GM11168 (cell line): Measurements from ENCODE around the gene CRADD.

Experiments
- in situ Hi-C: fragments of 300-500 bp; cut with MboI; formaldehyde crosslinking; loops from one replicate; pipeline ENCODE4 v1.12.0; 2022; ENCODE audit warnings: low sequenced_read_pairs; ENCODE audit not compliant: unreplicated experiment

CRADD gene

DNA sequence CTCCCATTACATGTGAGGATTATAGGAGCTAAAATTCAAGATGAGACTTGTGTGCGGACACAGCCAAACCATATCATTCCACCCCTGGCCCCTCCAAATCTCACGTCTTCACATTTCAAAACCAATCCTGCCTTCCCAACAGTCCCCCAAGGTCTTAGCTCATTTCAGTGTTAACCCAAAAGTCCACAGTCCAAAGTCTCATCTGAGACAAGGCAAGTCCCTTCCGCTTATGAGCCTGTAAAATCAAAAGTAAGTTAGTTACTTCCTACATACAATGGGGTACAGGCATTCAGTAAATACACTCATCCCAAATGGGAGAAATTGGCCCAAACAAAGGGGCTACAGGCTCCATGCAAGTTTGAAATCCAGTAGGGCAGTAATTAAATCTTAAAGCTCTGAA, 76.1 kb downstream of the CRADD start:
- in situ Hi-C loops = loop anchor here (25.0 kb wide), 2 partner anchors 209 to 334 kb away; no protein-coding TSS in a partner anchor

DNA sequence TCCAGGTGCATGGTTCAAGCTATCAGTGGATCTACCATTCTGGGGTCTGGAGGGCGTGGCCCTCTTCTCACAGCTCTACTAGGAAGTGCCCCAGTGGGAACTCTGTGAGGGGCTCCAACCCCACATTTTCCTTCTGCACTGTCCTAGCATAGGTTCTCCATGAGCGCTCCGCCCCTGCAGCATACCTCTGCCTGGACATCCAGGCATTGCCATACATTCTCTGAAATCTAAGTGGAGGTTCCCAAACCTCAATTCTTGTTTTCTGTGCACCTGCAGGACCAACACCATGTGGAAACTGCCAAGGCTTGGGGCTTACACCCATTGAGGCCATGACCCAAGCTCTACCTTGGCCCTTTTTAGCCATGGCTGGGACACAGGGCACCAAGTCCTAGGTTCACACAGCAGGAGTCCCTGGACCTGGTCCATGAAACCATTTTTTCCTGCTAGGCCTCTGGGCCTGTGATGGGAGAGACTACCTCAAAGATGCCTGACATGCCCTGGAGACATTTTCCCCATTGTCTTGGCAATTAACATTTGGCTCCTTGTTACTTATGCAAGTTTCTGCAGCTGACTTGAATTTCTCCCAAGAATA, 76.8 kb downstream of the CRADD start:
- in situ Hi-C loops = loop anchor here (25.0 kb wide), 2 partner anchors 208 to 333 kb away; no protein-coding TSS in a partner anchor

DNA sequence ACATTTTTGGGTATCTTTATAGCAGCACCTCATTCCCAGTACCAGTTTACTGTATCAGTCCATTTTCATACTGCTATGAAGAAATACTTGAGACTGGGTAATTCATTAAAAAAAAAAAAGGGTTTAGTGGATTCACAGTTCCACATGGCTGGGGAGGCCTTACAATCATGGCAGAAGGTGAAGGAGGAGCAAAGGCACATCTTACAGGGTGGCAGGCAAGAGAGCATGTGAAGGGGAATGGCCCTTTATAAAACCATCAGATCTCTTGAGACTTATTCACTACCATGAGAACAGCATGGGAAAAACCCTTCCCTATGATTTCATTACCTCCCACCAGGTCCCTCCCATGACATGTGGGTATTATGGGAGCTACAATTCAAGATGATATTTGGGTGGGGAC, 77.7 kb downstream of the CRADD start:
- in situ Hi-C loops = loop anchor here (25.0 kb wide), 2 partner anchors 207 to 332 kb away; no protein-coding TSS in a partner anchor

DNA sequence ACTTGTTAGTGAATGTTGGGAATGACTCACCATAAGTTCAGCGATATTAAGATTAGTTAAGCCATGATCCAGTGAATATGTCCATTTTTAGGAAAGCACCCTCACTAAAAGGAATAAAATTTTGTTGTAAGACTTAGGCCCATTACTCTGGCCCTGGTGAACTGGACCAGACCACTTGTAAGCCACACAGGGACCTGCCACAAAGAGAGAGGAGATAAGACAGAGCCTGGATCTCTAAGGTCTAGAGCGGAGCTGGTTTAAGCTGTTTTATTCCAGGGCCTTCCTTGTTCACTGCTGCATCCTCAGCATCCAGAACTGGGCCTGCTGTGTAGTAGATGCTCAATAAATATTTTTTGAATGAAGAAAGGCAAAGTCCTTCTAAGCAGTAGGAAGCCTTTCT, 79.1 kb downstream of the CRADD start:
- in situ Hi-C loops = loop anchor here (25.0 kb wide), 2 partner anchors 206 to 331 kb away; no protein-coding TSS in a partner anchor

DNA sequence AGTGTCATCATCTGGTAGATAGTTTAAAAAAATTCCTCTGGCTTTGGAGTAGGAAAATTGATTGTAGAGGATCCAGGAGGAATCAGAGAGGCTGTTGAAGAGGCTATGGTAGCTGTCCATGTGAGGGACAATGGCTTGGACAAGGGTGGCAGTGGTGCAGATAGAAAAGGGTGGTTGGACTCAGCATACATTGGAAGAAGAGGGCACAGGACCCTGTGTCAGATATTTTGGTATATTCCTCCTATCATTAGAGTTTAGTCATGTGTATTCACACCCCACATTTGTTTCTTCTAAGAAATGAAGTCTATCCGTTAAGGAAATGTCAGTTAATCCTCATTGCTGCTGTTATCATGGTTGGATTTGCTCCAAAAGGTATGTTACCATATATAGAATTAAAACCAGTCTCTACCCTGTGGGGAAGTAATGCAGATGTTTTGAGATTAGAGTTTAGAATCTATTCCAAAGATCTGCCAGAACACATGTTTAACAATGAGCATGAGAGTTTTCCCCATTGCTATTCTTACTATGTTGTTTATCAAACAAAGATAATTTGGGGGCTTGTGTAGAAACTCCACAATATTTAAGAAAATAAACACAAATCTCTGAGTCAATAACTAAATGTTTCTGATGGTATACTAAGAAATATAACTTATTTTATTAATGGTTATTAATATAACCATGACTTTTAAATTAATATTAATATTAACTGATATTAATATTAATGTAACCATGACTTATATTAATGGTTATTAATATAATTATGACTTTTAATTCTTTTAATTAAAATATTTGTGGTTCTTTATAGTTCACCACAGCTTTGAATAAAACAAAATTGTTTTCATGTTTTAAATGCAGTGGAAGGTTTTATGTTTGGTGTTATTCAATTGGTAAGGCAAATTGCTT, 80.9 kb downstream of the CRADD start:
- in situ Hi-C loops = loop anchor here (25.0 kb wide), 2 partner anchors 204 to 329 kb away; no protein-coding TSS in a partner anchor

DNA sequence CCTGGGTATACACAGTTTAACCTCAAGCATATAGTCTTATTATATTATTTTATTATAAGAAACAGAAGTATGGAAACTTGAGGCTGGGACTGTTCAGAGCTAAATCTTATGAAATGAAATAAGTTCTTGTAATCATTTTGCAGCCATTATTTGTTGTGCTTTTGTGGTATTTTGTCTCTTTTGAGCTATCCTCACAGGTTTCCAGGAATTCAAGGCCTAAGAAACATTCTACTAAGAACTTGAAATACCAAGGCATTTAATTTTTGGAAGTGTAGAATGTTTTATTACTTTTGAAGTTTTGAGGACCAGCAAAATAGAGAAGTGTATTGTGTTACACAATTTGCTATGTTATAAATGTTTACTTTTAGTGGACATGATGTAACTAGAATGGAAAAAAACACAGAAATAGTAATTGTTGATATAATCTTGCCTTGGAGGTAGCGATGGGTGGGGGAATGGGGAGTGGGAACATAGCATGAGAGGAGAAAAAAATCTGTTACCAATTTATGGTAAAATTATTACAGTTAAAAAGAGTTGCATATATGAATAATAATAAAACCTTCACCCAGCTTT, 81.7 kb downstream of the CRADD start:
- in situ Hi-C loops = loop anchor here (25.0 kb wide), 2 partner anchors 203 to 328 kb away; no protein-coding TSS in a partner anchor

DNA sequence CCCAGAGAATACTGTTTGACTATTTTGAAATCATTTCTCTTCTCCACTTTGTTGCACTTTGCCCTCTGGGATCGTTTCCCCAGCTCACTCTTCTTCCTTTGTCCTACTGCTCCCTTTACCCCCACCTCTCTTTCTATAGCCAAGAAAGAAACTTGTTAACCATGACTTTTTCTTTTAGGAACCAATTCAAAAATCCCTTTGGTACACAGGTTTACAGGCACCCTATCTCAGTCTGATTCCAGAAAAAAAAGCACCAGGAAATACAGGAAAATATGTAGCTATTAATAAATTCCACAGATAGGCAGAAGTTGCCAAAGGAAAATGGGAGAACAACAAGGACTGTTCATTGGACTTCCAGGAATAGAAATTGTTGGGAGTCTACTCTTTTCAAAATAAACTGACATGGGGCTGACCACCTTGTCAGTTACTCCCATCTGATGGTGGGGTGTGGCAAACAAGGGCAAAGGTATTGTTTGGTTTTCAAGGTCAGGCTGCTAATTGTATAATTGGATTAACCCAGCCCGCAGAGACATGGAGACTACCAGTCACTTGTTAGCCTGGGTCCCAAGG, 82.4 kb downstream of the CRADD start:
- in situ Hi-C loops = loop anchor here (25.0 kb wide), 2 partner anchors 203 to 328 kb away; no protein-coding TSS in a partner anchor

DNA sequence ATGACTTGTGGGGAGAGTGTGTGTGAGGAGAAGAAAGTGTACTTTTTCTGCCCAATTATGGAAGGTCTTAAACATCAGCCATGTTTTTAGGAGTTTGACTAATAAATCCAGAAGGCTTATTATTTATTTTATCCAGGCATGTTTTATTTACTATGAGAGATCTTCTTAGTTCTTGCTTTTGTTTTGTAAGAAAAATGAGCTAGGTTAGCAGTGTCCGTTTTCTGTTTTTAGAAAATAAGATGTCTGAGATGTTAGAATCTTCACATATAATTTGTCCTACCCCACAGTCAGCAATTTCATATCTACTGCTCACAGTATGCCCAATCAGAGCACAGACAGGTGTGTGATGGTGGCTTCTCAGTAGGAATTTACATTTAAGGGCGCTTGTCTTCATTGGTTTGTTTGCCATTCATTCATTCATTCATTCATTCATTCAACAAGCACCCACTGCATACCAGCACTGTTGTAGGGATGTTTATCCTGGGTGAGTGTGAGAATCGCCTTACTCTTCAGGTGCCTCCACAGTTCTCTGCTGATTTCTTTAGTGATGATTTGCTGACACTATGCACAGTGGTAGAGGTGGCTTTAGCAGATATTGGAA, 83.2 kb downstream of the CRADD start:
- in situ Hi-C loops = loop anchor here (25.0 kb wide), 2 partner anchors 202 to 327 kb away; no protein-coding TSS in a partner anchor

DNA sequence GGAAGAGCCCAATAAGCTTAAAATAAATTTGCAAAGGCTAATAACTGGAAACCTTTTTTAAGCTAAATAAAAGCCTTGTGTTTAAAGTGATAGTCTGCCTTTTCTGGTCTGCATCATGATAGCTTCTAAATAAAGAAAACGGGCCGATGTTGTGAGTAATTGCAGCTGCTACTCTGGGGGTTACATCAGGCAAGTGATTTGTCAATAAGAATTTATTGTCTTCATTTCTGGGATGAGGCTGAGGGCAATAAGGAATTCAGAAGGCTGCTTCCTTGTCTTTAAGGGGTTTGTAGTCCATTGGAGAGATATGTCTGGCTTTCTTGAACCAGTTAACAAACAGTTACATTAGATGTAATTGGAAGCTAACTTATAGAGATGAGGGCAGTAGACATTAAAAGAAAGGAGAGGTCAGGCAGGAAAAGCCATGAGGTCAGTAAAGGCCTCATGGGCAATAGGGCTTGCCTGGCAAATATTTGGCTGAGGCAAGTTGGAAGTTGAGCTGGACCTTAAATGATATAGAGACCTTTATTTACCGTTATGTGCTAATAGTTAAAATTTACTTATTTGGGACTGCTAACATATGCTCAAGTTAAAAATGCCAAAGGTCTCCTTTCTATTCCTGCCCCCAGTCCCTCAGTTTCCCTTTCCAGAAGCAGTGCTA, 85.0 kb downstream of the CRADD start:
- in situ Hi-C loops = loop anchor here (25.0 kb wide), 2 partner anchors 200 to 325 kb away; no protein-coding TSS in a partner anchor

DNA sequence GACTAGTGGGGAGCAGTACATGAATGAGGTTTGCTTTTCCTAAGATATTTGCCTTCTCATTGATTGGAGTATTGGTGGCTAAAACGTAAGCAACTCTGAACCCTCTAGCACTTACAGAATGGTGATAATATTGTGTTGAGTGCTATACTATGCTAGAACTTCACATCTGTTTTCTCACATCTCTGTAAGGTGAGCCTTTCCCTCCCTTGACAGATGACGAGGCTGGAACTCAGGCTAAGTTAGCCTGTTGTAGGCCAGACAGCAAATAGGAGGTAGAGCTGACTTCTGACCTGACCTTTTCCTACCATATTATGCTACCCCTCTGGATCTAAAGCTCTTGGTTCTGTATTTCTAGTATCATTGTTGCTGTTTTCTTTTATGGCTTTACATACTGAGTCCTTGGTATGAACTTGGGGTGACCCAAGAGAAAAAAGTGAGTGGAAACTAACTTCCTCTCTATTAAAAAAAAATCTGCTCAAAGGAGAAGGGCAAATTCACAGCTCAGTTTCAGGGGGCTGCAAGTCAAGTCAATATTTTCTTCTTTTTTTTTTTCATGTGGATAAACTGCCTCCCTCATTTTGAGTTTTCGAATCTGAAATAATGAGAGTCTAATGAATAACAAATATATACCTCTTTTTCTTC, 85.9 kb downstream of the CRADD start:
- in situ Hi-C loops = loop anchor here (25.0 kb wide), 2 partner anchors 199 to 324 kb away; no protein-coding TSS in a partner anchor

DNA sequence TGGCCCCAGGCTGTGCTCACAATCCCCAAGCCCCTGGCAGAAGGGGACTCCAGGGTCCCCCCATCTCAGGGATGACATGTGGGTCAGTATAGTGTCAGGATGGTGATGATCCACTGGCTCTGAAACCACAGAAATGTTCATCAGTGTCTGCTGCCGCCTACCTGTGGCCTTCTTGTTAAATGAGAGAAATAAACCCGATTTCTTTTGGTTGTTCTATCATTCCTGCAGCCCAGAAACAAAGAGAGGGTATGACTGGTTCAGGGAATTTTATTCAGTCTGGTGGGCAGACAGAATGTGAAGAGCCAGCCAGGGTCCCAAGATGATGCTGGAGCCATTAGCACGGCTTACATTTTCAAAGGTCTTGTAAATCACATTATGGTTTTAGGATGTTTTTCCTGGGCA, 86.6 kb downstream of the CRADD start:
- in situ Hi-C loops = loop anchor here (25.0 kb wide), 2 partner anchors 199 to 324 kb away; no protein-coding TSS in a partner anchor

DNA sequence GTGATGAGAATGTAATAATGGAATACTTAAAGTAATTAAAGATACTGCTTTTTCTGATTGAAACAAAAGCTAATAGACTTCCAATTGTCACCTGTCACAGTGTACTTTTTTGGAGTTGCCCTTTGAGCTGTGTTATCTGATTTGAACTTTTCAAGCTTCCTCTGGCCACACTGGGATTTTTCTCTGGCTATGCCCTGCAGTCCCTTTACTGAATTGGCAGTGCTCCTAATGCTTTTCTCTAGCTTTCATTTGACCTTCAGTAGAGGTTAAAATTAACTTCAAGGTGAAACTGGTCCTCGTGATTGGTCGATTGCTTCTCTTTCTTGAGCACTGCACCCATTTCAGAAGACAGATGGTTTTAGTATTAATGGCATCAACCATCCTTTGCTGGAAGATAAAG, 89.2 kb downstream of the CRADD start:
- in situ Hi-C loops = loop anchor here (25.0 kb wide), 2 partner anchors 196 to 321 kb away; no protein-coding TSS in a partner anchor

DNA sequence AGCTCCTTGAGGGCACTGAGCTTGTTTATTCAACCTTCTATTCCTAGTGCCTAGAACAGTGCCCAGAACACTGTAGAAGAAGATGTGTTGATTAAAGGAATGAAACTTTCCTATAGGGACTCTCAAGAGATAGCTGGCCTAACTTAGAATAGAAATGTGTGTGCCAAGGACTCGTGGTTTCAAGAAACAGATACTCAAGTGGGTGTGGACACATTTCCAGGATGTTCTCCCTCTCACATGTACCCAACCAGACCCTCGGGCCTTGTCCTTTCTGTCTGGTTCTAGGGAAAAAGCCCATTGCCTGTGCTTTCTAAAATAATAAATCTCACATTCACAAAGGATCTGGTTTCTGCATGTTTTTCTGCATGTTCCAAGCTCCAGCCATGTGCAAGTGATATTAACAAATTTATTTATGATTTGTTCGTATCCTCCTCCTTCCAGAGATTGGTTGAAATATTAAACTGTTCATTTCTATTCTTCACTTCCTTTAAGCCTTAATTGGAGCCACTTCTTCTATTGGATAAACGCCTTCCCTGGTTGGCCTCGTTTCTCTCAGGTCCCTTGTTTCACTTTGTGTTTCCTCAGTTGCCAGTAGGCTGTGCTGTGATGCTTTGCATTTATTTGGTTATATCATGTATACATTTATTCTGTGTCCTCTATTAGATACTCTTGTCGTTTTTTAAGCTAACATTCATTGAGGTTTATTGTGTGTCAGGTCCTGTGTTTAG, 89.8 kb downstream of the CRADD start:
- in situ Hi-C loops = loop anchor here (25.0 kb wide), 2 partner anchors 195 to 320 kb away; no protein-coding TSS in a partner anchor

DNA sequence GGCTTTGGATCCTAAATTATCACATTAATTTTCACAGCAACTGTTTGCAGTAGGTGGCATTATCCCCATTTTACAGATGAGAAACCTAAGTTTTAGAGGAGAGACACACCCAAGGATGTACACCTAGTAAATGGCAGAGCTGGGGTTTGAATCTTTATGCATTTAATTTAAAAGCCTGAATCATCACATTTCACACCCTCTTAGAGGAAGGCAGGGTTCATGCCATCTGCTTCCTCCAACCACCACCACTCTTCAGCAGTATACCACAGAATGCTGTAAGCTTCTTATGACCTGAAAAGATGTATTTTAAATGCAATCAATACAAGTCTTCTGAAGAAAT, 90.3 kb downstream of the CRADD start:
- in situ Hi-C loops = loop anchor here (25.0 kb wide), 2 partner anchors 195 to 320 kb away; no protein-coding TSS in a partner anchor

DNA sequence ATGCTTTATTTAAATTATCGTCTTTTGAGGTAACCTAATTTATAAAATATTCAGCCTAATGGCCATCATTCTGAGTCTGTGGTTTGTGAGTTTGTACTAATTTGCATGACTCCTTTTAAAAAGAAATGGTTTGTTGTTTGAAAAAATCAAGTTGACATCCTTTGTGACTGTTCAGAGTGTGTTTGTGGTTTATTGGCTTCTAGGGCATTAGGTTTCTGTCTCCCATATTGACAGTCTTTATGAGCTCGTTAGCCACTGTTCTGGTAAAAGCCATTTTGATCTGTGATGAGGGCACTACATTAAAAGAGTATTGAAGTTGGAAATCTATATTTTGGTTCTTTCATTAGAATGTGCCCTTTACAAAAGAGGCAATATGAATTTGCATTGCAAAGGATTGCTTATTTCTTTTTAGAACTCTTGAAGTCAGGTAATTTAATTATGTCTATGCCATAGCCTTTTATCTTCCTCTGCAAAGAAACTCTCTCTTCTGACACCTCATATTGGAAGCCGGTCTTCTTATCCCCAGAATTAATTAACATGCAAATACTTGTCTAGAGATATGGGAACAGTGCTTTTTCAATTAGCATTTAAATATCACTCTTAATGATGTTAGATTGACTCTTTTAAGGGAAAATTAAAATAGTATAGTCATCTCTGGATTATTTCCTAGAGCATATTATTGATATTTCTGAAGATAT, 95.0 kb downstream of the CRADD start:
- in situ Hi-C loops = loop anchor here (25.0 kb wide), 2 partner anchors 190 to 315 kb away; no protein-coding TSS in a partner anchor

DNA sequence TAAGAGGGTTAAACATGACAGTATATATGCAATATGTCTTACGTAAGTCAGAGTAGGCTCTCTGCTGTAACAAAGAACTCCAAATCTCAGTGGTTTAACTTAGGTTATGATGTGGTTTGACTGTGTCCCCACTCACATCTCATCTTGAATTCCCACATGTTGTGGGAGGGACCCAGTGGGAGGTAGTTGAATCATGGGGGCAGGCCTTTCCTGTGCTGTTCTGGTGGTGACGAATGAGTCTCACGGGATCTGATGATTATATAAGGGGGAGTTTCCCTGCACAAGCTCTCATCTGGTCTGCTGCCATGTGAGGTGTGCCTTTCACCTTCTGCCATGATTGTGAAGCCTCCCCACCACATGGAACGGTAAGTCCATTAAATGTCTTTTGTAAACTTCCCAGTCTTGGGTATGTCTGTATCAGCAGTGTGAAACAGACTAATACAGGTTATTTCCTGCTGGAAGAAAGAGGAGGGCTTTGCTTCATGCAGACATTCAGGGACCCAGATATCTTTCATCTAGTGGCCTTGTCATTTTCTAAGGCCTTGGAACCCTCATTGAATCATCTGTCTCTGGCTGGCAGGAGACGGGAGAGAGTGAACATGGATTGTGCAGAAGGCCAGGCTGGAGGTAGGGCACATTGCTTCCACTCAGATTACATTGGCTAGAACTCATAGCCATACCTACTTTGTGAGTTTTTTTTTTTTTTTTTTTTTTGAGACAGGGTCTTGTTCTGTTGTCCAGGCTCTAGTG, 96.1 kb downstream of the CRADD start:
- in situ Hi-C loops = loop anchor here (25.0 kb wide), 2 partner anchors 189 to 314 kb away; no protein-coding TSS in a partner anchor
